Naive thymus-derived CD4-positive, alpha-beta T cell (primary cell): ENCODE data around the gene UNCX. TPM values are rescaled to one million over a fixed set of nuclear protein-coding genes. Genes with fewer than 3 reads are reported as not detected.

Experiments
- ATAC-seq: fragments of 150-1000 bp; cut with Tn5 transposase; 2 replicates; pipeline ENCODE4 v1.10.0; 2021; ENCODE audit warnings: mild to moderate bottlenecking, moderate library complexity
- CTCF ChIA-PET: fragments of 350-600 bp; sonication (Branson Sonifier 250); formaldehyde crosslinking; loops from one replicate; lab custom pipeline; 2021; ENCODE audit warnings: antibody characterized with exemption; lab: Charles Lee
- POLR2A ChIA-PET: fragments of 350-600 bp; sonication (Branson Sonifier 250); formaldehyde crosslinking; loops from one replicate; lab custom pipeline; 2021; ENCODE audit warnings: antibody characterized with exemption, inconsistent platforms; lab: Charles Lee
- DNase-seq, 9 donors: peaks; one replicate each; pipeline versions ENCODE4 v3.0.0 to v3.0.0-alpha.2; 2020 to 2022; ENCODE audit warnings: mixed read lengths in 1 of 9
- H3K27ac ChIP-seq: one replicate; pipeline ENCODE4 v1.7.0; 2013; ENCODE audit warnings: mild to moderate bottlenecking, low read depth, low read length, moderate library complexity
- H3K27me3 ChIP-seq, 2 donors: one replicate each; pipeline ENCODE4 v1.7.0; 2013; ENCODE audit warnings: low read length in 2 of 2, mild to moderate bottlenecking in 2 of 2, moderate library complexity in 2 of 2; ENCODE audit not compliant: control insufficient read depth in 2 of 2, insufficient read depth in 2 of 2
- H3K36me3 ChIP-seq, 3 experiments: 1 replicate in 2 of 3; 2 replicates in 1 of 3; pipeline ENCODE4 v1.7.0; 2013; ENCODE audit warnings: low read length in 3 of 3, mild to moderate bottlenecking in 3 of 3, moderate library complexity in 1 of 3; ENCODE audit not compliant: insufficient read depth in 3 of 3, control insufficient read depth in 2 of 3
- H3K4me1 ChIP-seq, 2 donors: one replicate each; pipeline ENCODE4 v1.7.0; 2013; ENCODE audit warnings: low read length in 2 of 2, mild to moderate bottlenecking in 2 of 2, moderate library complexity in 1 of 2; ENCODE audit not compliant: control insufficient read depth in 2 of 2, insufficient read depth in 2 of 2
- H3K4me3 ChIP-seq: 2 replicates; pipeline ENCODE4 v1.7.0; 2013; ENCODE audit warnings: mild to moderate bottlenecking, low read length
- H3K9me3 ChIP-seq, 3 experiments: 1 replicate in 2 of 3; 2 replicates in 1 of 3; pipeline ENCODE4 v1.7.0; 2013; ENCODE audit warnings: low read length in 3 of 3; ENCODE audit not compliant: control insufficient read depth in 2 of 3
- H3K27ac Mint-ChIP-seq, 9 donors: one replicate each; pipeline ENCODE4 v1.8.0; 2020 to 2022; ENCODE audit warnings: mixed read lengths in 9 of 9, mild to moderate bottlenecking in 8 of 9, moderate library complexity in 5 of 9, inconsistent platforms in 2 of 9
- H3K27me3 Mint-ChIP-seq, 5 donors: one replicate each; pipeline ENCODE4 v1.8.0; 2021 to 2022; ENCODE audit warnings: mixed read lengths in 5 of 5, mild to moderate bottlenecking in 1 of 5
- H3K36me3 Mint-ChIP-seq, 5 donors: one replicate each; pipeline ENCODE4 v1.8.0; 2020 to 2022; ENCODE audit warnings: mixed read lengths in 5 of 5, mild to moderate bottlenecking in 3 of 5, inconsistent platforms in 1 of 5
- H3K4me1 Mint-ChIP-seq, 7 donors: one replicate each; pipeline ENCODE4 v1.8.0; 2020 to 2022; ENCODE audit warnings: mixed read lengths in 7 of 7, mild to moderate bottlenecking in 3 of 7, inconsistent platforms in 1 of 7
- H3K4me3 Mint-ChIP-seq, 10 donors: one replicate each; pipeline ENCODE4 v1.8.0; 2020 to 2022; ENCODE audit warnings: mild to moderate bottlenecking in 10 of 10, mixed read lengths in 10 of 10, moderate library complexity in 6 of 10, inconsistent platforms in 2 of 10
- H3K9me3 Mint-ChIP-seq, 11 donors: one replicate each; pipeline ENCODE4 v1.8.0; 2020 to 2022; ENCODE audit warnings: mixed read lengths in 11 of 11, mild to moderate bottlenecking in 4 of 11, inconsistent platforms in 1 of 11, moderate library complexity in 1 of 11
- intact Hi-C, 2 donors: fragments of 100-400 bp; cut with micrococcal nuclease; formaldehyde crosslinking; loops; one replicate each; pipeline ENCODE4 v1.15.1; 2023
- polyA plus RNA-seq, 2 donors: library from polyadenylated mRNA; unstranded; fragments of 300-500 nt; fragmentation: Illumina TruSeq; gene quantifications; one replicate each; pipeline ENCODE4 v1.2.3, GENCODE V29; 2021
- total RNA-seq, 6 experiments: library from RNA in 5 of 6; stranded (reverse) in 5 of 6; gene quantifications; 1 replicate in 5 of 6; 2 replicates in 1 of 6; pipeline ENCODE4 v1.2.3 and lab custom pipeline; 2021 to 2026

UNCX gene
- not detected for total RNA-seq
- polyA plus RNA-seq: not detected
- total RNA-seq (lab: John Stamatoyannopoulos, UW): not detected

DNA sequence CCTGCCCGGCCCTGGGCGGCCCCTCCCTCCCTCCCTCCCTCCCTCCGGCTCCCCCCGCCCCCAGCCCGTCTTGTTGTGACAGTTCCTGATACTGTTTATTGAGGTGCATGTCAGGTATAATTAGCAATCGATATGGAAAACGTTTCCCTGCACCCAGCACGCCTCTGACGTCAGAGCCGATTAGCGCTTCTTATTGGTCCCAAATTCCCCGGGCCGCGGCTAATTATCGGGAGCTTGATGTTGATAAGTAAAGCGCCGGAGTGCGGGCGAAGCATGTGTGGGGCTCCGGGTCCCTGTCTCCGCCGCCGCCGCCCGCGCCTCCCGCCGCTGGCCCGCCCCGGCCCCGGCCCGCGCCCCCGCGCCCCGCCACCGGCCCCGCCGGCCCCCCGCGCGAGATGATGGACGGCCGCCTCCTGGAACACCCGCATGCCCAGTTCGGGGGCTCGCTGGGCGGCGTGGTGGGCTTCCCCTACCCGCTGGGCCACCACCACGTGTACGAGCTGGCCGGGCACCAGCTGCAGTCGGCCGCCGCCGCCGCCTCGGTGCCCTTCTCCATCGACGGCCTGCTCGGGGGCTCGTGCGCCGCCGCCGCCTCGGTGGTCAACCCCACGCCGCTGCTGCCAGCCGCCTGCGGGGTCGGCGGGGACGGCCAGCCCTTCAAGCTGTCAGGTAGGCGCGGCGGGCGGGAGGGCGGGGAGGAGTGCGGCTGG lies at the start of gene UNCX:
Gene UNCX, plus strand, starts transcription at position 250 of the 710 bp plus-strand sequence. Its CDS starts 146 bp downstream, at position 396.
- Mint-ChIP-seq H3K27ac (peak within 1 kb of the TSS in 3 of 9 donors; percentile 3 to 82 (median 57)), H3K4me1 (peaks cover 18 to 52% (median 37%) of the 10 kb centered on the region in 7 donors), H3K36me3 (peaks cover 0 to 3% (median 0%) of the 10 kb centered on the region in 5 donors), H3K27me3 (peaks cover 51 to 65% (median 56%) of the 10 kb centered on the region in 5 donors), H3K4me3 (peak within 1 kb of the TSS in 9 of 10 donors; percentile 50 to 73 (median 63)), H3K9me3 (peaks cover 0 to 3% (median 0%) of the 10 kb centered on the region in 11 donors)
- ChIA-PET POLR2A (no interaction called here), CTCF (no interaction called here)
- DNase-seq: no peak
- ATAC-seq: no peak
- intact Hi-C loops: no loop called here
- H3K4me3 ChIP-seq: no peak within 1 kb of the TSS
- H3K9me3 ChIP-seq: no peaks in the 10 kb centered on the region
- H3K36me3 ChIP-seq: no peaks in the 10 kb centered on the region
- peaks cover 14 to 32% of the 10 kb centered on the region in 2 donors for H3K27me3 ChIP-seq
- peaks cover 0 to 11% of the 10 kb centered on the region in 2 donors for H3K4me1 ChIP-seq
- H3K27ac ChIP-seq: no peak within 1 kb of the TSS

DNA sequence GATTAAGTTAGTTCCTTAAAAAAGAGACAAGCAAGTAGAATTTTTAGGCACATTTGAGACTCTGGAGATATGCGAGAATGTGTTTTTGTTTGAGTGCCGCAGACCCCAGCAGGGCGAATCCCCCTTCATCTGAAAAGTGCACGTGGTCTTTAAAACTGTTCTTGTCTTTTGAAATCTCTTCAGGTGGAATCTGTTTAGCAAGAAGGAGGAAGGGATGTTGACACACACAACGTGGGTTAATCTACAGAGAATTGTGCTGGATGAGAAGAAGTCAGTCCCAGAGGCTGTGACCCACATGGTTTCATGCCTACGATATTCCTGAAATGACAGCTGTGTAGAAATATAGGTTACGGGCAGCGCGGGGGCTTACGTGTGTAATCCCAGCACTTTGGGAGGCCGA lies 45.5 kb upstream of the UNCX start:
- no peak overlapping the region for H3K27ac Mint-ChIP-seq
- DNase-seq (no peak), ATAC-seq (no peak)
- ChIA-PET POLR2A (no interaction called here), CTCF (no interaction called here)
- intact Hi-C loops: no loop called here
- no peak overlapping the region for H3K27ac ChIP-seq
- H3K36me3 Mint-ChIP-seq: peaks cover 0 to 17% (median 0%) of the 10 kb centered on the region in 5 donors
- H3K27me3 ChIP-seq: no peaks in the 10 kb centered on the region
- H3K4me3 ChIP-seq: no peak overlapping the region
- no peak overlapping the region for H3K4me3 Mint-ChIP-seq
- peaks cover 0 to 2% of the 10 kb centered on the region in 2 donors for H3K4me1 ChIP-seq
- H3K9me3 Mint-ChIP-seq: peaks cover 0 to 11% (median 0%) of the 10 kb centered on the region in 11 donors
- no peaks in the 10 kb centered on the region for H3K36me3 ChIP-seq
- peaks cover 2 to 22% (median 10%) of the 10 kb centered on the region in 7 donors for H3K4me1 Mint-ChIP-seq
- peaks cover 0 to 54% (median 18%) of the 10 kb centered on the region in 5 donors for H3K27me3 Mint-ChIP-seq
- H3K9me3 ChIP-seq: no peaks in the 10 kb centered on the region

DNA sequence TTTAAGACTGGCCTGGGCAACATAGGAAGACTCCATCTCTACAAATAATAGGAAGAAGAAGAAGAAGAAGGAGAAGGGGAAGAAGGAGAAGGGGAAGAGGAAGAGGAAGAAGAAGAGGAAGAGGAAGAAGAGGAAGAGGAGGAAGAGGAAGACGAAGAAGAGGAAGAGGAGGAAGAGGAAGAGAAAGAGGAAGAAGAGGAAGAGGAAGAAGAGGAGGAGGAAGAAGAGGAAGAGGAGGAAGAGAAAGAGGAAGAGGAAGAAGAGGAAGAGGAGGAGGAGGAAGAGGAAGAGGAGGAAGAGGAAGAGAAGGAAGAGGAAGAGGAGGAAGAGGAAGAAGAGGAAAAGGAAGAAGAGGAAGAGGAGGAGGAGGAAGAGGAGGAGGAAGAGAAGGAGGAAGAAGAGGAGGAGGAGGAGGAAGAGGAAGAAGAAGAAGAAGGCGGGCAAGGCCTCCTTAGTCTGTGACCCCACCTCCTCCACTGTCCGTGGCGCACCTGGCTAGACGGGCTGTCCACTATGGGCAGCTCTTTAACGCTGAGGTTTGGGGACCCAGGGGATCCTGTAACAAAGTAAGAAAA lies 43.9 kb upstream of the UNCX start:
- intact Hi-C loops: no loop called here
- Histone ChIP-seq H3K27me3 (no peaks in the 10 kb centered on the region), H3K9me3 (no peaks in the 10 kb centered on the region), H3K36me3 (no peaks in the 10 kb centered on the region), H3K4me3 (no peak overlapping the region), H3K27ac (no peak overlapping the region), H3K4me1 (peaks cover 0 to 5% of the 10 kb centered on the region in 2 donors)
- ChIA-PET CTCF (no interaction called here), POLR2A (interaction anchor here (1.0 kb wide), 1 partner anchor 12 kb away, joined by 3 read pairs; no protein-coding TSS in a partner anchor)
- Mint-ChIP-seq H3K4me3 (no peak overlapping the region), H3K27ac (peak overlapping the region in 1 of 9 donors; percentile 42), H3K9me3 (peaks cover 0 to 13% (median 0%) of the 10 kb centered on the region in 11 donors), H3K27me3 (peaks cover 0 to 58% (median 24%) of the 10 kb centered on the region in 5 donors), H3K36me3 (peaks cover 0 to 20% (median 0%) of the 10 kb centered on the region in 5 donors), H3K4me1 (peaks cover 5 to 23% (median 10%) of the 10 kb centered on the region in 7 donors)
- ATAC-seq: no peak
- no peak for DNase-seq

DNA sequence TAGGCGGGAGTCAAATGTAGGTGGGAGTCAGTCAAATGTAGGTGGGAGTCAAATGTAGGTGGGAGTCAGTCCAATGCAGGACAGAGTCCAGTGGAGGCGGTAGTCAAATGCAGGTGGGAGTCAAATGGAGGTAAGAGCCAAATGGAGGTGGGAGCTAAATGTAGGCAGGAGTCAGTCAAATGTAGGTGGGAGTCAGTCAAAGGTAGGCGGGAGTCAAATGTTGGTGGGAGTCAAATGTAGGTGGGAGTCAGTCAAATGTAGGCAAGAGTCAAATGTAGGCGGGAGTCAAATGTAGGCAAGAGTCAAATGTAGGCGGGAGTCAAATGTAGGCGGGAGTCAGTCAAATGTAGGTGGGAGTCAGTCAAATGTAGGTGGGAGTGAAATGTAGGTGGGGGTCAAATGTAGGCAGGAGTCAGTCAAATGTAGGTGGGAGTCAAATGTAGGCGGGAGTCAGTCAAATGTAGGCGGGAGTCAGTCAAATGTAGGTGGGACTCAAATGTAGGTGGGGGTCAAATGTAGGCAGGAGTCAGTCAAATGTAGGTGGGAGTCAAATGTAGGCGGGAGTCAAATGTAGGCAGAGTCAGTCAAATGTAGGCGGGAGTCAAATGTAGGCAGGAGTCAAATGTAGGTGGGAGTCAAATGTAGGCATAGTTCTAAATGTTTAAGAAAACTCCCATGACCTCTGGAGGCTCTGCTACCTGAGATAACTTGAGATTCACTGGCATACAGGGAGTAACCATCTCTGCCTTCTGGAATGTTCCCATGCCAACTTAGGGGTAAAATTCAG lies 42.5 kb upstream of the UNCX start:
- H3K36me3 Mint-ChIP-seq: peaks cover 0 to 20% (median 0%) of the 10 kb centered on the region in 5 donors
- Histone ChIP-seq H3K27ac (no peak overlapping the region), H3K4me3 (no peak overlapping the region), H3K27me3 (no peaks in the 10 kb centered on the region), H3K36me3 (no peaks in the 10 kb centered on the region), H3K9me3 (no peaks in the 10 kb centered on the region), H3K4me1 (peaks cover 0 to 5% of the 10 kb centered on the region in 2 donors)
- H3K4me1 Mint-ChIP-seq: peaks cover 5 to 24% (median 10%) of the 10 kb centered on the region in 7 donors
- DNase-seq (no peak), ATAC-seq (no peak)
- intact Hi-C loops: loop anchor here (5.0 kb wide), 1 partner anchor 222 kb away; no protein-coding TSS in a partner anchor
- H3K27ac Mint-ChIP-seq: peak overlapping the region in 1 of 9 donors; percentile 48
- CTCF ChIA-PET: interaction anchor here (0.7 kb wide), 1 partner anchor 20 kb away, joined by 4 read pairs; no protein-coding TSS in a partner anchor
- H3K27me3 Mint-ChIP-seq: peaks cover 0 to 59% (median 24%) of the 10 kb centered on the region in 5 donors
- POLR2A ChIA-PET: no interaction called here
- H3K4me3 Mint-ChIP-seq: peak overlapping the region in 1 of 10 donors; percentile 4
- H3K9me3 Mint-ChIP-seq: peaks cover 0 to 13% (median 0%) of the 10 kb centered on the region in 11 donors

DNA sequence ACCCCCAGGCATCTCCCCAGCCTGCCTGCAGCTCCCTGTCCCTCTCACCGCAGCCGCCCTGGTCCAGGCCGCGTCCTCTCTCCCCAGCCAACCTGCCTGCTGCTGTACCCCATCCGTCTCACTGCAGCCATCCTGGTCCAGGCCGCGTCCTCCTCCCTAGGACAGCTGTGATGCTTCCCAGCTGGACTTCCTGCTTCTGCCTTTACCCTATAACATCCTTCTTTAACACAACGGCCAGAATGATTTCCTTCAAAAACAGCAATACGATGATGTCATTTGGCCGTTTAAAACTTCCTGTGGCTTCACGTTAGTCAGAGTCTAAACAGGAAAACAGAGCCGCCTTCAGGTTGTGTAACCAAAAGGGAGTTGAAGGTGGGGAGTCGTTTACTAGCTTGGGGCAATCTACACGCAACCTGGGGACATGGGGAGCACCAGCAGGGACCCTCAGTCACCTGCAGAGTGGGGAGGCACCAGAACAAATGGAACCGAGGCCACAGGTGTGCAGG lies 40.4 kb upstream of the UNCX start:
- Mint-ChIP-seq H3K27ac (peak overlapping the region in 5 of 9 donors; percentile 67 to 95 (median 82)), H3K36me3 (peaks cover 0 to 20% (median 0%) of the 10 kb centered on the region in 5 donors), H3K4me3 (peak overlapping the region in 5 of 10 donors; percentile 12 to 87 (median 36)), H3K27me3 (peaks cover 0 to 46% (median 15%) of the 10 kb centered on the region in 5 donors), H3K9me3 (peaks cover 0 to 13% (median 0%) of the 10 kb centered on the region in 11 donors), H3K4me1 (peaks cover 5 to 26% (median 10%) of the 10 kb centered on the region in 7 donors)
- ATAC-seq (peak; percentile 49), DNase-seq (no peak)
- H3K9me3 ChIP-seq: no peaks in the 10 kb centered on the region
- peaks cover 0 to 5% of the 10 kb centered on the region in 2 donors for H3K4me1 ChIP-seq
- ChIA-PET POLR2A (interaction anchor here (0.7 kb wide), 1 partner anchor 63 kb away, joined by 3 read pairs; no protein-coding TSS in a partner anchor), CTCF (interaction anchor here (0.9 to 1.3 kb wide), 2 partner anchors 242 to 282 kb away, joined by 3 to 5 read pairs; no protein-coding TSS in a partner anchor)
- H3K27me3 ChIP-seq: no peaks in the 10 kb centered on the region
- no peak overlapping the region for H3K27ac ChIP-seq
- intact Hi-C loops: loop anchor here (2.0 to 5.0 kb wide), 2 partner anchors 220 to 241 kb away; no protein-coding TSS in a partner anchor
- no peak overlapping the region for H3K4me3 ChIP-seq
- H3K36me3 ChIP-seq: no peaks in the 10 kb centered on the region
